Measurements from ENCODE around the gene PHACTR1.

DNA sequence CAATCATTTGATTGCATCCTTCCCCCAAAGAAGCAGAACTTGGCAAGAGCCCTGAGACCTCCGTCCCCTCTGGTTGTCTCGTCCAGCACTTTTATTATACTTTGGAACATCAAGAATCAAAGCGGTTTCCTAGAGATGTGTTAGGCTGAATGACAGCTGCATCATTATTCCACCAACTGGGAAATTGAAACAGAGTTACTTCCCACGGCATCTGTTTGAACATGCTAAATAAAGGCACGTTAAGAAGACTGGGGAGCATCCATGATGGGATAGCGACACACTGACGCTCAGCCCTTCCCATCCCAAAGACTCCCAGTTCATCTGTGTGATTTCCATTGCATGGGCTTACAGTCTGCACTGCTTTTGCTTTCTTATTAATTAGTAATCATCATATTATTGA lies 464.0 kb downstream of the PHACTR1 start:
- TF ChIP-seq, protein P1, sequence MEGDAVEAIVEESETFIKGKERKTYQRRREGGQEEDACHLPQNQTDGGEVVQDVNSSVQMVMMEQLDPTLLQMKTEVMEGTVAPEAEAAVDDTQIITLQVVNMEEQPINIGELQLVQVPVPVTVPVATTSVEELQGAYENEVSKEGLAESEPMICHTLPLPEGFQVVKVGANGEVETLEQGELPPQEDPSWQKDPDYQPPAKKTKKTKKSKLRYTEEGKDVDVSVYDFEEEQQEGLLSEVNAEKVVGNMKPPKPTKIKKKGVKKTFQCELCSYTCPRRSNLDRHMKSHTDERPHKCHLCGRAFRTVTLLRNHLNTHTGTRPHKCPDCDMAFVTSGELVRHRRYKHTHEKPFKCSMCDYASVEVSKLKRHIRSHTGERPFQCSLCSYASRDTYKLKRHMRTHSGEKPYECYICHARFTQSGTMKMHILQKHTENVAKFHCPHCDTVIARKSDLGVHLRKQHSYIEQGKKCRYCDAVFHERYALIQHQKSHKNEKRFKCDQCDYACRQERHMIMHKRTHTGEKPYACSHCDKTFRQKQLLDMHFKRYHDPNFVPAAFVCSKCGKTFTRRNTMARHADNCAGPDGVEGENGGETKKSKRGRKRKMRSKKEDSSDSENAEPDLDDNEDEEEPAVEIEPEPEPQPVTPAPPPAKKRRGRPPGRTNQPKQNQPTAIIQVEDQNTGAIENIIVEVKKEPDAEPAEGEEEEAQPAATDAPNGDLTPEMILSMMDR (IDR thresholded peaks at IDR 0.05) = no peak
- no peak for TF ChIP-seq POLR2AphosphoS5 (IDR thresholded peaks at IDR 0.05)

All from stomach (tissue), 4 donors.